Body of pancreas (tissue), 4 donors: ENCODE data around the gene SLC5A9. TPM values are rescaled to one million over a fixed set of nuclear protein-coding genes. Genes with fewer than 3 reads are reported as not detected.

Source experiments
- ATAC-seq: fragments of 150-250 bp; one replicate; pipeline ENCODE4 v1.9.1; 2016
- DNase-seq, 4 donors: peaks; one replicate each; pipeline ENCODE4 v3.0.0-alpha.2; 2019
- H3K27ac ChIP-seq, 4 donors: fragments of 200-600 bp; sonication (generic); 1 replicate in 3 of 4; 2 replicates in 1 of 4; pipeline versions ENCODE4 v1.5.1 to v1.6.1; 2016 to 2019; ENCODE audit warnings: mild to moderate bottlenecking in 1 of 4, mixed read lengths in 1 of 4, moderate library complexity in 1 of 4
- H3K27me3 ChIP-seq, 2 donors: fragments of 200-600 bp; sonication (generic); one replicate each; pipeline ENCODE4 v1.6.0; 2016; ENCODE audit warnings: mild to moderate bottlenecking in 1 of 2
- H3K36me3 ChIP-seq, 2 donors: fragments of 200-600 bp; sonication (generic); replicated peaks in 1 of 2; 2 replicates each; pipeline ENCODE4 v1.5.1; 2016; ENCODE audit warnings: low read depth in 2 of 2; ENCODE audit not compliant: insufficient read depth in 1 of 2
- H3K4me1 ChIP-seq: fragments of 200-600 bp; sonication (generic); one replicate; pipeline ENCODE4 v1.6.0; 2016
- H3K4me3 ChIP-seq, 2 donors: fragments of 200-600 bp; sonication (generic); 1 replicate in 1 of 2; 2 replicates in 1 of 2; pipeline ENCODE4 v1.5.1; 2016 to 2019
- H3K9me3 ChIP-seq, 3 donors: fragments of 200-600 bp; sonication (generic); 1 replicate in 2 of 3; 2 replicates in 1 of 3; pipeline ENCODE4 v1.5.1; 2016
- CTCF ChIP-seq, 7 experiments: fragments of 450-650 bp in 4 of 7; fragments of 200-600 bp in 3 of 7; sonication (generic) in 3 of 7; IDR thresholded peaks; one replicate each; pipeline ENCODE4 v1.5.1; 2016 to 2019; ENCODE audit warnings: antibody characterized with exemption in 7 of 7
- POLR2A ChIP-seq, 3 donors: fragments of 450-650 bp; IDR thresholded peaks; one replicate each; pipeline ENCODE4 v1.6.1; 2016; ENCODE audit warnings: antibody characterized with exemption in 3 of 3, mild to moderate bottlenecking in 2 of 3
- WGBS, 2 donors: methylation state at CpG; one replicate each; pipeline ENCODE4 v1.1.5; 2017; 5-methylcytosine and 5-hydroxymethylcytosine counted together
- intact Hi-C: fragments of 100-400 bp; cut with DNase I; formaldehyde crosslinking; loops from one replicate; pipeline ENCODE4 v1.15.1; 2023
- total RNA-seq, 2 donors: library from RNA; depleted of rRNA; stranded (reverse); fragments of >200 nt; gene quantifications; one replicate each; pipeline ENCODE4 v1.1.0, GENCODE V29; 2016

The SLC5A9 gene
- total RNA-seq: 1 to 10 TPM; 3.3 to 5.2 TPM

- Histone ChIP-seq H3K27ac (peak within 1 kb of the TSS; percentile 57 to 75 (median 64)), H3K36me3 (no peaks in the 10 kb centered on the region), H3K4me1 (peaks cover 18% of the 10 kb centered on the region), H3K27me3 (no peaks in the 10 kb centered on the region), H3K9me3 (no peaks in the 10 kb centered on the region), H3K4me3 (no peak within 1 kb of the TSS)
- peak; percentile 79 for ATAC-seq
- 42 to 57% methylated on average over 5 to 8 of the region's 8 CpGs for WGBS, 2 donors
- intact Hi-C loops: no loop called here
- TF ChIP-seq CTCF (IDR thresholded peaks at IDR 0.05) (no peak), POLR2A (IDR thresholded peaks at IDR 0.05) (no peak)
- DNase-seq: peak in 3 of 4 donors; percentile 60 to 65 (median 61)
Measured at GRCh38 chr1:48222501-48223242, at the start of gene SLC5A9. TSS of gene SLC5A9 (plus strand) at chr1:48222716. CDS start at chr1:48222737, 21 bp downstream.

DNA sequence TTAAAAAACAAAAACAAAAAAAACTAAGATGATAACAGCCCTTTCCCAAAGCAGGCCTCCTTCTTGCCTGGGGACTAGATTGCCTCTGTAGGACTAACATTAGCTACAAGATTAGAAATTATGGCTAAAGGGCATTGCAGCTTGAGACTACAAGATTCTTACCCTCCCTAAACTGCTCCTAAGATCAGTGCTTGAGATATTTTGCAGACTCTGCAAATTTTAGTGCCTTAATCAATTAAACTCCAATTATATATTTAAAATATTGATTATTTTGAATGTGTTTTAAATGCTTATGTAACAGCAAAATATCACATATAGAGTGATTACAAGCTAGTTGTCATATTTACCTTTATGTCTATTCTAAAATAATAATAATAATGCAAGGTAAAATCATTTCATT is 47.4 kb upstream of the SLC5A9 start:
- no peaks in the 10 kb centered on the region for H3K4me1 ChIP-seq
- intact Hi-C loops: no loop called here
- no peaks in the 10 kb centered on the region for H3K27me3 ChIP-seq
- no peak overlapping the region for H3K27ac ChIP-seq
- H3K4me3 ChIP-seq: no peak overlapping the region
- TF ChIP-seq POLR2A (IDR thresholded peaks at IDR 0.05): no peak
- no peak for TF ChIP-seq CTCF (IDR thresholded peaks at IDR 0.05)
- no peaks in the 10 kb centered on the region for H3K9me3 ChIP-seq
- DNase-seq: no peak
- no peaks in the 10 kb centered on the region for H3K36me3 ChIP-seq
- no peak for ATAC-seq

GRCh38 chr1:48177257-48177656 is 45.3 kb upstream of the SLC5A9 start:
- no peak for DNase-seq

GRCh38 chr1:48181669-48182367 is 40.7 kb upstream of the SLC5A9 start:
- ATAC-seq (no peak), DNase-seq (no peak)
- H3K9me3 ChIP-seq: no peaks in the 10 kb centered on the region
- WGBS, 2 donors: 87 to 91% methylated on average over 5 of the region's 5 CpGs
- intact Hi-C loops: no loop called here
- no peak for TF ChIP-seq CTCF (IDR thresholded peaks at IDR 0.05)
- H3K27ac ChIP-seq: no peak overlapping the region
- H3K27me3 ChIP-seq: no peaks in the 10 kb centered on the region
- H3K4me3 ChIP-seq: no peak overlapping the region
- H3K36me3 ChIP-seq: no peaks in the 10 kb centered on the region
- no peaks in the 10 kb centered on the region for H3K4me1 ChIP-seq

More at GRCh38 chr1:48177257-48177656, 45.3 kb upstream of the SLC5A9 start:
- Histone ChIP-seq H3K4me3 (no peak overlapping the region), H3K27me3 (no peaks in the 10 kb centered on the region), H3K36me3 (no peaks in the 10 kb centered on the region), H3K27ac (no peak overlapping the region), H3K4me1 (no peaks in the 10 kb centered on the region), H3K9me3 (no peaks in the 10 kb centered on the region)
- TF ChIP-seq POLR2A (IDR thresholded peaks at IDR 0.05): no peak
- intact Hi-C loops: no loop called here
- 31 to 43% methylated on average over 4 of the region's 4 CpGs for WGBS, 2 donors
- no peak for ATAC-seq

DNA sequence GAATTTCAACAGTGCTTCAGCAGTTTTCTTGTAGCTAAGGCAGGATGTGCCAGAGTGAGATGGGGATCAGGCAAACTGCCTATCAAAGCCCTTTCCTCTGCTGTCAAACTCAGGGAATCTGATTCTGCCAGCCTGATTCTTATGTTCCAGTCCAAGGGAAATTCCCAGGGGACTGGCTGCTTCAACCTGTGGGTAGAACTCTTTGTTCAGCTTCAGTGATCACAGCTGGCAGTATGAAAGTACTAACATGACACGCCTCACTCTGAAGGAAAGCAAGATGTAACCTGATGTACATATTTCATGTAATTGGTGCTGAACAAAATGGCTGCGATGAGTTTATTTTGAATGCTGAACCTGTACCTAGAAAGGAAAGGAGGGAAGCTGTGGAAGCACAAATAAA is 40.1 kb upstream of the SLC5A9 start:
- Histone ChIP-seq H3K36me3 (no peaks in the 10 kb centered on the region), H3K4me1 (no peaks in the 10 kb centered on the region), H3K9me3 (no peaks in the 10 kb centered on the region), H3K4me3 (no peak overlapping the region), H3K27me3 (no peaks in the 10 kb centered on the region), H3K27ac (no peak overlapping the region)
- DNase-seq (no peak), ATAC-seq (no peak)
- 75 to 78% methylated on average over 2 of the region's 2 CpGs for WGBS, 2 donors
- TF ChIP-seq POLR2A (IDR thresholded peaks at IDR 0.05) (no peak), CTCF (IDR thresholded peaks at IDR 0.05) (no peak)
- intact Hi-C loops: no loop called here
